ENCODE results near the gene SNX6.
A peak's percentile ranks its signal among the peaks of the same experiment; 100 is the strongest.
"Not testable (repeated sequence)": the region's sequence is repeated elsewhere in the genome, so short reads cannot be mapped to it uniquely, and the experiment has no call there.

Gene SNX6

DNA sequence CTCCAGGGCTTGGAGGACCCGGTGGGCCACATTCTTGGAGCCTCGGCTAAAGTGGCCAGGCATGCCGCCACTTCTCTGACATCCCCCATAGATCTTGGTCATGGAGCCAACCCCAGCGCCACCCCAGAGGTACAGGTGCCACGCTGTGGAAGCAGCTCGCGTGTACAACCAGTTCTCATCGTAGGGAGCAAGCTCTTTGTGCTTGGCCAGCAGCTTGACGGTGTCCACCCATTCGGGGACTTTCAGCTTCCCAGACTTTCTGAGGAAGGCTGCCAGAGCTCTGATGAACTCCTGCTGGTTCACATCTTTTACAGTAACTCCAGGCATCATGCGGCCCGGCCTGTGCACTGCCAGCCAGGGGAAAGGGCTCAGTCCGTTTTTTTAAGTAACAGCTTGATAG lies 61.1 kb downstream of the SNX6 start:
- no peak for TF ChIP-seq ARNTL (CRISPR knock-in tag; IDR thresholded peaks at IDR 0.05; ENCODE audit: borderline replicate concordance, low read depth)
- TF ChIP-seq, protein P1, sequence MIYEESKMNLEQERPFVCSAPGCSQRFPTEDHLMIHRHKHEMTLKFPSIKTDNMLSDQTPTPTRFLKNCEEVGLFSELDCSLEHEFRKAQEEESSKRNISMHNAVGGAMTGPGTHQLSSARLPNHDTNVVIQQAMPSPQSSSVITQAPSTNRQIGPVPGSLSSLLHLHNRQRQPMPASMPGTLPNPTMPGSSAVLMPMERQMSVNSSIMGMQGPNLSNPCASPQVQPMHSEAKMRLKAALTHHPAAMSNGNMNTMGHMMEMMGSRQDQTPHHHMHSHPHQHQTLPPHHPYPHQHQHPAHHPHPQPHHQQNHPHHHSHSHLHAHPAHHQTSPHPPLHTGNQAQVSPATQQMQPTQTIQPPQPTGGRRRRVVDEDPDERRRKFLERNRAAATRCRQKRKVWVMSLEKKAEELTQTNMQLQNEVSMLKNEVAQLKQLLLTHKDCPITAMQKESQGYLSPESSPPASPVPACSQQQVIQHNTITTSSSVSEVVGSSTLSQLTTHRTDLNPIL (CRISPR knock-in tag; IDR thresholded peaks at IDR 0.05; ENCODE audit: low read depth) = no peak
- no peak for TF ChIP-seq POU6F1 (CRISPR knock-in tag; IDR thresholded peaks at IDR 0.05; ENCODE audit: borderline replicate concordance, low read depth)
- TF ChIP-seq, protein P2, sequence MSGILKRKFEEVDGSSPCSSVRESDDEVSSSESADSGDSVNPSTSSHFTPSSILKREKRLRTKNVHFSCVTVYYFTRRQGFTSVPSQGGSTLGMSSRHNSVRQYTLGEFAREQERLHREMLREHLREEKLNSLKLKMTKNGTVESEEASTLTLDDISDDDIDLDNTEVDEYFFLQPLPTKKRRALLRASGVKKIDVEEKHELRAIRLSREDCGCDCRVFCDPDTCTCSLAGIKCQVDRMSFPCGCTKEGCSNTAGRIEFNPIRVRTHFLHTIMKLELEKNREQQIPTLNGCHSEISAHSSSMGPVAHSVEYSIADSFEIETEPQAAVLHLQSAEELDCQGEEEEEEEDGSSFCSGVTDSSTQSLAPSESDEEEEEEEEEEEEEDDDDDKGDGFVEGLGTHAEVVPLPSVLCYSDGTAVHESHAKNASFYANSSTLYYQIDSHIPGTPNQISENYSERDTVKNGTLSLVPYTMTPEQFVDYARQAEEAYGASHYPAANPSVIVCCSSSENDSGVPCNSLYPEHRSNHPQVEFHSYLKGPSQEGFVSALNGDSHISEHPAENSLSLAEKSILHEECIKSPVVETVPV (CRISPR knock-in tag; IDR thresholded peaks at IDR 0.05) = no peak
- TF ChIP-seq ZFP3 (CRISPR knock-in tag; IDR thresholded peaks at IDR 0.05) = no peak
- TF ChIP-seq OSR1 (CRISPR knock-in tag; IDR thresholded peaks at IDR 0.05) = no peak
- TF ChIP-seq TCF4 (CRISPR knock-in tag; IDR thresholded peaks at IDR 0.05; ENCODE audit: borderline replicate concordance) = no peak
- TF ChIP-seq ZNF565 (CRISPR knock-in tag; conservative IDR thresholded peaks at IDR 0.05; ENCODE audit: low read depth) = no peak
- no peak for TF ChIP-seq TSHZ2 (CRISPR knock-in tag; IDR thresholded peaks at IDR 0.05)
- ATAC-seq = no peak

- TF ChIP-seq ZFP3 (CRISPR knock-in tag; IDR thresholded peaks at IDR 0.05) = no peak
- no peak for TF ChIP-seq ZFP30 (CRISPR knock-in tag; IDR thresholded peaks at IDR 0.05)
- no peak for TF ChIP-seq ARNTL (CRISPR knock-in tag; IDR thresholded peaks at IDR 0.05; ENCODE audit: borderline replicate concordance, low read depth)
- no peak for TF ChIP-seq TCF4 (CRISPR knock-in tag; IDR thresholded peaks at IDR 0.05; ENCODE audit: borderline replicate concordance)
- no peak for TF ChIP-seq ZNF8 (CRISPR knock-in tag; IDR thresholded peaks at IDR 0.05)
- no peak for TF ChIP-seq SNAI2 (CRISPR knock-in tag; IDR thresholded peaks at IDR 0.05)
- TF ChIP-seq GLIS3 (CRISPR knock-in tag; IDR thresholded peaks at IDR 0.05) = no peak
- TF ChIP-seq ESRRG (CRISPR knock-in tag; IDR thresholded peaks at IDR 0.05) = no peak
- TF ChIP-seq ISL1 (CRISPR knock-in tag; IDR thresholded peaks at IDR 0.05) = no peak
- no peak for TF ChIP-seq TSHZ2 (CRISPR knock-in tag; IDR thresholded peaks at IDR 0.05)
- TF ChIP-seq ZNF565 (CRISPR knock-in tag; conservative IDR thresholded peaks at IDR 0.05; ENCODE audit: low read depth) = no peak
- no peak for ATAC-seq
These were observed 67.2 kb downstream of the SNX6 start for GRCh38 chr14:34562776-34563150.

GRCh38 chr14:34562037-34562775 lies 67.7 kb downstream of the SNX6 start:
- ATAC-seq = not testable (repeated sequence)

DNA sequence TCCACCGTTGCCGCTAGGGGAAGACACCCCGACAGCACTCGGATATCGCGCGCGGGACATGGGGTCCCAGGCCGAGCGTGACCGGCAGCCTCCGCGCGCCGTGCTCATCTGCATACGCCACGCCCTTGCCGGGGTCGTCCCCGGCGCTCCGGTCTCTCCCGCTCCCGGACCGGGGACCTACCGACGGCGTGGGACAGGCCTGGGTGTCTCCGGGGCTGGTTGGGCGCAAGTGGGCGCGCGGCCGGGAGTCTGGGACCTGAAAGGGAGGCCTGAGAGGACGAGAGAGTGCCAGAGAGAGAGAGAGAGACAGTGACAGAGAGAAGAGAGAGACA lies 73.5 kb downstream of the SNX6 start:
- ATAC-seq = peak; percentile 69

GRCh38 chr14:34555583-34556497 lies 74.1 kb downstream of the SNX6 start:
- peak; percentile 87 for ATAC-seq

Measured in SK-N-SH treated with all-trans-retinoic acid at 6 μM for 48 hours (cell line).